OCI-LY7 (cell line): ENCODE data around the gene SFRP5.

Experiments used
- CTCF ChIP-seq: fragments of 200-600 bp; sonication (generic); conservative IDR thresholded peaks from 2 replicates; pipeline ENCODE4 v1.5.1; 2014; ENCODE audit warnings: mild to moderate bottlenecking, antibody characterized with exemption, low read length, moderate library complexity, mixed read lengths
- EZH2phosphoT487 ChIP-seq: fragments of 200-600 bp; sonication (generic); IDR thresholded peaks from 2 replicates; pipeline ENCODE4 v1.6.1; 2018; ENCODE audit warnings: low read depth, borderline replicate concordance, mild to moderate bottlenecking, mixed run types, antibody characterized with exemption, low read length, moderate library complexity, mixed read lengths

- TF ChIP-seq CTCF = no peak
- no peak for TF ChIP-seq EZH2phosphoT487
Observed at GRCh38 chr10:97763947-97764346, 7.9 kb downstream of the SFRP5 start.
